T follicular helper cell (primary cell): ENCODE data around the gene TTLL12.

ENCODE experiments used
- DNase-seq: peaks from one replicate; pipeline ENCODE4 v3.0.0-alpha.2; 2020; ENCODE audit warnings: low read depth

The TTLL12 gene

GRCh38 chr22:43199541-43199940, 12.6 kb upstream of the TTLL12 start:
- no peak for DNase-seq

- DNase-seq = no peak
These were observed 12.0 kb upstream of the TTLL12 start for GRCh38 chr22:43198936-43199335.

- no peak for DNase-seq
These were observed 11.2 kb upstream of the TTLL12 start for GRCh38 chr22:43198126-43198525.

- no peak for DNase-seq
These were observed 10.5 kb upstream of the TTLL12 start for GRCh38 chr22:43197271-43197941.

GRCh38 chr22:43191831-43192230, 4.9 kb upstream of the TTLL12 start:
- DNase-seq = no peak

GRCh38 chr22:43188829-43189545, 2.1 kb upstream of the TTLL12 start:
- DNase-seq = no peak

- peak; percentile 90 for DNase-seq
These were observed 501 bp upstream of the TTLL12 start for GRCh38 chr22:43187171-43188099.

- DNase-seq = no peak
These were observed 1.1 kb downstream of the TTLL12 start for GRCh38 chr22:43185860-43186261.

- DNase-seq = no peak
These were observed 3.2 kb downstream of the TTLL12 start for GRCh38 chr22:43183496-43184277.

- no peak for DNase-seq
These were observed 4.2 kb downstream of the TTLL12 start for GRCh38 chr22:43182726-43183125.

- no peak for DNase-seq
These were observed 4.8 kb downstream of the TTLL12 start for GRCh38 chr22:43182118-43182517.

- no peak for DNase-seq
These were observed 5.4 kb downstream of the TTLL12 start for GRCh38 chr22:43181321-43182076.

- no peak for DNase-seq
These were observed 6.3 kb downstream of the TTLL12 start for GRCh38 chr22:43180670-43181069.

GRCh38 chr22:43179911-43180195, 7.1 kb downstream of the TTLL12 start:
- no peak for DNase-seq

GRCh38 chr22:43179146-43179910, 7.6 kb downstream of the TTLL12 start:
- DNase-seq = no peak

- no peak for DNase-seq
These were observed 9.5 kb downstream of the TTLL12 start for GRCh38 chr22:43177479-43177878.

- DNase-seq = no peak
These were observed 10.8 kb downstream of the TTLL12 start for GRCh38 chr22:43176090-43176489.

- DNase-seq = no peak
These were observed 11.9 kb downstream of the TTLL12 start for GRCh38 chr22:43174941-43175531.

- no peak for DNase-seq
These were observed 12.8 kb downstream of the TTLL12 start for GRCh38 chr22:43173976-43174720.
